ENCODE results near the gene RIIAD1.

The RIIAD1 gene

DNA sequence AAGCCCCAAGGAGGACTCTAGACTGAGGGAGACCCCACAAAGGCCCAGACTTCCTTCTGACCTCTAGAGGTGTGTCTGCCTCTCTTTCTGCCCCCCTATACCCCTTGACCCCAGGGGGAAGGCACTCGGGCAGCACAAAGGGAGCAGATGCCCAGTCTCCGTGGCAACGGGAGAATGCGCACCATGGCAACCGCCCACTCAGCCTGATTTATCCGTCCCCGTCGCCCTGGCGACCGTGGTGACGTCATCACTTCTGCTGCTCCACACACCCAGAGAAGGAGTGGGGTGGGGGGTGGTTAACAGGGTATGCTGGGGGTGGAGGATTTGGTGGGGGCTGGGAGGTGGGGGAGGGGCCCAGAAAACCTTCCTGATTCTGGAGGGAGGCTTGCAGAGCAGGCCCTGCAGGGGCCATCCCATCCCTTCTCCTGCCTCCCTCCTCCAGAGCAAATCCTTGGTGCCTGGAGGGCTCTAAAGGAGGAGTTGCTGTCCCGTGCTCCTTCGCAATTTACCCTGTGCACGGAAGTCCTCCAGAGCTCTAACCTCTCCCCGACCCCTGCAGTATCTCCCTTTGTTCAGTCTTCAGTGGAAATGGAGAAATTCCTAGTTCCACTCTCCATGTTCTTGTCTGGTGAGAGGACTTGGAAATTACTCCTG is 11.0 kb upstream of the RIIAD1 start:
- TF ChIP-seq, protein P1, sequence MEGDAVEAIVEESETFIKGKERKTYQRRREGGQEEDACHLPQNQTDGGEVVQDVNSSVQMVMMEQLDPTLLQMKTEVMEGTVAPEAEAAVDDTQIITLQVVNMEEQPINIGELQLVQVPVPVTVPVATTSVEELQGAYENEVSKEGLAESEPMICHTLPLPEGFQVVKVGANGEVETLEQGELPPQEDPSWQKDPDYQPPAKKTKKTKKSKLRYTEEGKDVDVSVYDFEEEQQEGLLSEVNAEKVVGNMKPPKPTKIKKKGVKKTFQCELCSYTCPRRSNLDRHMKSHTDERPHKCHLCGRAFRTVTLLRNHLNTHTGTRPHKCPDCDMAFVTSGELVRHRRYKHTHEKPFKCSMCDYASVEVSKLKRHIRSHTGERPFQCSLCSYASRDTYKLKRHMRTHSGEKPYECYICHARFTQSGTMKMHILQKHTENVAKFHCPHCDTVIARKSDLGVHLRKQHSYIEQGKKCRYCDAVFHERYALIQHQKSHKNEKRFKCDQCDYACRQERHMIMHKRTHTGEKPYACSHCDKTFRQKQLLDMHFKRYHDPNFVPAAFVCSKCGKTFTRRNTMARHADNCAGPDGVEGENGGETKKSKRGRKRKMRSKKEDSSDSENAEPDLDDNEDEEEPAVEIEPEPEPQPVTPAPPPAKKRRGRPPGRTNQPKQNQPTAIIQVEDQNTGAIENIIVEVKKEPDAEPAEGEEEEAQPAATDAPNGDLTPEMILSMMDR (IDR thresholded peaks at IDR 0.05; ENCODE audit: low read depth, low read length, missing control alignments): no peak
- H3K4me3 ChIP-seq (ENCODE audit: low read depth, low read length): no peak overlapping the region
- DNase-seq (ENCODE audit: low read depth): no peak

DNA sequence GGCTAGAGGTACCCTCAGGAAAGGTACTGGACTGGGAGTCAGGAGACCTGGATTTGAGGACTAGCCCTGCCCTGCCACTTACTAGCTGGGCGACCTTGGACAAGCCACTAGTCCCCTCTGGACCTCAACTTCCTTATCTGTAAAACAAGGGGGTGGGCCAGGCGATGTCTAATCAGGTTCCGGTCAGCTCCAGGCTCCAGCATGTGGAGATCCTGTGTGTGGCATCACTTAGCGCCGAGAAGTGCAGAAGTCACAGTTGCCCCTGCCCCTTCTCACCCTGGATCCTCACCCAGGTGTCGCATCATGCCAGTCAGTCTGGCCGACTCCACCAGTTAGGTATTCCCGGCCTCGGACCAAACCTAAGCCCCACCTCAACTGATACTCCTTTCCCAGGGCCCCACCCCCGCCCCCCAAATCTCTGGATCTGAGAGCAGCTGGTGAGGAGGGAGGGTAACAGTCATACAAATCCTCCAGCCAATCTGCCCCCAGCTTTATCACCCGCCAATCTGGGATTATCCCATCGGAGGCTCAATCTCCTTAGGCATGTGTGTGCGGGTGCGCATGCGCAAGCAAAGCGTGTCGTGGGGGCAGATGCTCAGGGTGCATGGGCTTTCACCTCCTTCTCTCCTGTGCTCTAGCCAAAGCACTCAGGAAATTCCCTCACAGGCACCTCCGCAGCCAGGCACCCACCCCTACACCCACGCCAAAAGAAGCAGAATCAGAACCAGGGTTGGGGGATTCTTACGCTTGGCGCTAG is 10.1 kb upstream of the RIIAD1 start:
- no peak for DNase-seq (ENCODE audit: low read depth)
- H3K4me3 ChIP-seq (ENCODE audit: low read depth, low read length): no peak overlapping the region
- TF ChIP-seq, protein P1 (IDR thresholded peaks at IDR 0.05; ENCODE audit: low read depth, low read length, missing control alignments): no peak

DNA sequence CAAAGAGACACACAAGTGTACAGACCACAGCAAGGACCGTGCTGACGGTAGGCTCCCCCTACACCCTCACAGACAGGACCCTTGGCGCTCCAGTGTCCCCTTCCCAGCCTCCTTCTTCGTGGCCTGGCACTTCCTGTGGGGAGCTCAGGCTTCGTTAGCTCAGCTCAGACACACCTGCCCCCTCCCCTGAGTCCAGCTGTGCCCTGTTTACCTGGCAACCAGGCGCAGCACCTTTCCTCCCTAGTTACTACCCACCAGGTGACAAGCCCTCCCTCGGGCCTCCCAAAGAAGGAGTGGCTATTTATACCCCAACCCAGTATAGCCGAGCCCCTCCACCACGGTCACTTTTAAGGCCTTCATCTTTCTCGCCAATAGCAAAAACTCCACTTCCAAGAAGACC is 9.4 kb upstream of the RIIAD1 start:
- H3K4me3 ChIP-seq (ENCODE audit: low read depth, low read length): no peak overlapping the region
- no peak for DNase-seq (ENCODE audit: low read depth)
- TF ChIP-seq, protein P1 (IDR thresholded peaks at IDR 0.05; ENCODE audit: low read depth, low read length, missing control alignments): no peak

DNA sequence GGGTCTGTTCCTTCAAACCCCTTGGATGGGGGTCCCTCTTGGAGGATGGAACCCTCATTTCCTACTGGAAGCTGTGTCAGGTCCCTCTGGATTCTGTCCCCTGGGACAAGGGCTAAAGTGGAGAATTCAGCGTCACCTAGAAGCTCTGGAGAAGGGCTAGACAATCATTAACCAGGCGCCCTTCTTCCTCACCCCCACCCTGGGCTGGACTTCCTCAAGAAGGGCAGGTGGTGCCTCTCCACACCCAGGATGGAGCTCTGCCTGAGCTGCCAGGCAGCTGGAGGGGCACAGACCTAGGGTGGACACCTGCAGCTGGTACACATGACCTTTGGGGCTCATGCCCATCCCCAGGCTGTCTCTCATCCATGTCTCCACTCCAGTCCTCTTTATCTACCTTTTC is 8.3 kb upstream of the RIIAD1 start:
- H3K4me3 ChIP-seq (ENCODE audit: low read depth, low read length): no peak overlapping the region
- TF ChIP-seq, protein P1 (IDR thresholded peaks at IDR 0.05; ENCODE audit: low read depth, low read length, missing control alignments): no peak
- DNase-seq (ENCODE audit: low read depth): no peak

DNA sequence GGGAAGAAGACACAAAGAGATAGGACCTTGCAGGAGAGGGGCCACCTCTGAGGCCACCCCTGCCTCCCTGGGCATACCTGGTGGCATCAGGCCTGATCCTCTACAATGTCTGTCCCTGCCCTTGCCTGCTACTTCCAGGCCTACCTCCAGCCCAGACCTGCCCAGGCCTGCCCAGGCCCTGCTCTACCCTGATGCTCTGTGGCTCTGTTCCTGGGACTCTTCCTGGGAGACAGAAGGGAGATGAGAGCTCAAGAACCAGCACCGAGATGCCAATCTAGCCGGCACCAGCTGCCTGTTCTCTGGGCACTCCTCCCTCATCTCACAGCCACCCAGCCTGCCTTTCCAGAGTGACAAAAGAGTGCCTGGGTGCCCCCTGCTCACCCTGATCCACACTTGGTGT is 7.4 kb upstream of the RIIAD1 start:
- no peak overlapping the region for H3K4me3 ChIP-seq (ENCODE audit: low read depth, low read length)
- TF ChIP-seq, protein P1 (IDR thresholded peaks at IDR 0.05; ENCODE audit: low read depth, low read length, missing control alignments): no peak
- DNase-seq (ENCODE audit: low read depth): no peak

DNA sequence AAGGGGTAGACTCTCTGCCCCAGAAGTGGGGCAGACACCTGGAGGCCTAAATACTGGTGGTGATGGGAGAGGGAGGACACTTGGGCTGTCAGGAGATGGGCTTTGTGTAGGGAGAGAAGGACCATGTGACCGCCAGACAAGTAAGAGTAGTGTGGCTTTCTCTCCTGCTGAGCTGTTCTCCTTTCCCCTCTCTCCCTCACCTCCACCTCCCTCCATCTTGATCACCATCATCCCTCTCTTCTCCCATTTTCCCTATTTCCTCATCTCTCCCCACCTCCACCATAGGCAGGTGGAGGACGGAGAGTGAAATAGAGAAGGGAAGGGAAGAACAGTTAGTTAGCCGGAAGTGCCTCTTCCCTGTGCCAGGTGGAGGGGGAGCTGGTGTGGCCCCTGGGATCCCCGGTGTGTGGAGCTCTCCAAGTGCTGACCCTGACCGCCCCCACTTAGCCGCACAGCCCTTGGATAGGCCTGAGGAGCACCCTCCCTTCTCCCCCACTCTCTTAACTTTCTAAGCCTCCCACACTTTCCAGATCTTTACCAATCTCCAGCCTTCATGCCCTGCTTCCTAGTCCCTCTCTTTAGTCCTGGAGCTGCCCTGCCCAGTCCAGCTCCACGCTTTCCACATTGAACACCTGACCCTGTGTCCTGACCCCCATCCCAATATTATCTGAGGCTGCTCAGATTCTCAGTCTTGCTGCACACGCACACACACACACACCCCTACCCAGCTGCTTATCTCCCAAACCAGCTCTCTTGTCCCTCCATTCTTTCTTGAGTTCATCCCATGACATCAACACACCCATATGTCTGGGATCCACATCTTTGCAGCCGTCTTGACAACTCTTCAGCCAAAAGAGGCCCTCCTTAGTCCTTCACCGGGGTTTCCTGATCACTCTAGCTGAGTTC is 6.2 kb upstream of the RIIAD1 start:
- TF ChIP-seq, protein P1 (IDR thresholded peaks at IDR 0.05; ENCODE audit: low read depth, low read length, missing control alignments): no peak
- H3K4me3 ChIP-seq (ENCODE audit: low read depth, low read length): no peak overlapping the region
- DNase-seq (ENCODE audit: low read depth): no peak

All from GM12864 (cell line).